Measurements from ENCODE around the gene POFUT2.

Gene POFUT2

DNA sequence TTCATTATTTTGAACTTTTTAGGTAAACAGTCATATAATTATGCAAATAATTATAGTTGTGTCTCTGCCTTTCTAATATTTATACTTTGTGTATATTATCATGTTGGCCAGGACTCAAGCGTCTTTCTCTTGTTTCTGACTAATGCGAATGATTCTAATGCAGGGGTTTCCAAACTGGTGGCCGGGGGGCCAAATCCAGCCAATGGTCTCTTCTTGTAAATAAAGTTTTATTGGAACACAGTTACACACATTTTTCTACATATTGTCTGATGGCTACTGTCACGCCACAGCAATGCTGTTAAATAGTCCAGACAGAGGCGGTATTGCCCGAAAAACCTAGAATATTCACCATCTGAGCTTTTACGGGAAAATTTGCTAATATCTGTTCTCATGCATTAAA, 8.9 kb upstream of the POFUT2 start:
- no peak for DNase-seq

DNA sequence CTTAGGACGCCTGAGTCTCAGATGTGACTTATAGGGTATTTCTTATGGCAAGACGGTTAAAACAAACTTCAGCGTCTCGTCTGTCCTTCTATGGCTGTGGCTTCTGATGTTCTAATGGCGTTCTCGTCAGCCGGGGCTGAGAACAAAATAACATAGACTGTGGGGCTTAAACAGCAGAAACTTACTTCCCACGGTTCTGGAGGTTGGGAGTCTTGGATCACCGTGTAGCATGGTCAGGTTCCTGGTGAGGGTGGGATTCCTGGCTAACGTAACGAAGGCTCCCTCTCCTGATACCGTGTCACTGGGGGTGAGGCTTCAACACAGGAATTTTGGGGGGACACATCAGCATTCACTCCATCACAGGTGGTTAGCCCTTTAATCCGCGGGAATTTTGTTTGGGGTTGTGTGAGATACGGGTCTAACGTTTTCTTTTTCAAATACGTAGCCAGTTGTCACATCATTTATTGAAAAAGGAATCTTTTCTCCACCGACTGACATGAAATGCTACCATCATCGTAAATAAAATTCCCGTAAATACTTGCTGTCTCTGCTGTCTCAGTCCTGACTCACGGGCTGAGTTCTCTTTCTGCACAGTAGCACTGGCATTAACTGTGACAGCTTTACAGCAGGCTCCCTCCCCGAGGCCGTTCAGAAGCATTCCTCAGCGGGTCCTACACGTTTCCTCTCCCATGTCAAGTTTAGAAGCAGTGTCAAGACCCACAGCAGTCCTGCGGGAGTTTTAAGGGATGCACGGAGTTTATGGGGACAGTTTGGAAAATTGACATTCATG, 8.1 kb upstream of the POFUT2 start:
- DNase-seq = no peak

DNA sequence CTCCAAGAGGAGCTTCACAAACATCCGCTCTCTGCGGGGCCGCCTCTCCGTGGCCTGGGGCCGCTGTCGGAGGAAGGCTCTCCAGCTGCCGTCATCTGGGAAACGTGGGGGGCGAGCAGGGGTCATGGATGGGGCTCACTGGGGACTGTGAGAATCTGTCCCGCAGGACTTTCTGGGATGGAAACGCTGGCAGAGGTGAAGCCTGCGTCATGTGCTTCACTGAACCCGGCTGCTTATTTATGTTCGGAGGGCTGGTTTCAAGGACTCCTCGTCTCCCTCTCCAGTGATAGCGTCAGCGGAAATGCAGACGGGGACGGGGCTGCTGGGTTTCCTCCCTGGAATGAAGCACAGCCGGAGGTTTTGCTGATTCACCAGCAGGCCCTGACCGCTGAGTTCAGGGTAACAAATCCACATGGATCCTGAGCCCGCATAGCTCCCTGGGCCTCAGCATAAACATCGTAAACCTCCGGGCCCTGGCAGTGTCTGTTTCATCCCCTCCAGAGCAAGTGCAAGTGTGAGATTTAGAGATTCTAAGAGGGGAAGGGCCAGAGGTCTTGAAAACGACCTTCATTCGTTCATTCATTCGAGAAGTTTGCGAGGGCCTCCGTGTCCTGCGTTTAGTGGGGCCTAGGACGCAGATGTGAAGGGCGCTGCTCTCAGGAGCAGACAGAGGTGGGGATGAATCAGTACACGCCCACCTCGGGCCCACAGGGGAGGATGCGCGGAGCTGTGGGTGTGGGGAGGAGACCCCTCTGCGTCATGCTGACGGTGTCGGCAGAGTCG, 7.0 kb upstream of the POFUT2 start:
- DNase-seq = no peak

DNA sequence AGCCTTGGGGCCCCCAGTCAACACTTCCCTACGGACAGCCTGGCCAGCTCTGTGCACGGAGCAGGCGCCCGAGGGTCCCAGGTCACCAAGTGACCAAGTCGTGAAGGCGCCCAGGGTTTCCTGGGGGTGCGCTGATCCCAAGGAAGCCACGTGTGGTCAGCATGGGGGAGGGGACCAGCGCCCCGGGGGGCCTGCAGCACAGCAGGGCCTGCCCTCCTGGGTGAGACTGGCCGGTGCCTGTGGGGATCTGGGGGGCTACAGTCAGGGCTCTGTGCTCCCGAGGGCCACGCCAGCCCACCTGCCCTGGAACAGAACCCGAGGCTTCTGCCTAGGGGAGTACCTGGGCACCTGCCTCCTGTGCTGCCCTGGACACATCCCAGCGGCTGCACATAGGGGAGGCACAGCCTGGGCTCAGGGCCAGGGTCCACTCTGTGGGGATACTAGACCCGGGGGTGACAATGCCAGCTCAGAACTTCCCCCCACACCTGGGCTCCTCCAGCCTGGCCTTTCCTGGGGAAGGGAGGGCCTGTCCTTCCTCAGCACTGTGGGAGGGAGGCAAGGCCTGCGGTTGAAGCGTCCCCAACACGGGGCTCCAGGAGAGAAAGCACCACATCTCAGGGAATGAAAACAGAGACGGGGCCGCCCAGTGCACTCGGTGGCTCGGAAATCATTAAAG, 6.2 kb upstream of the POFUT2 start:
- no peak for DNase-seq

DNA sequence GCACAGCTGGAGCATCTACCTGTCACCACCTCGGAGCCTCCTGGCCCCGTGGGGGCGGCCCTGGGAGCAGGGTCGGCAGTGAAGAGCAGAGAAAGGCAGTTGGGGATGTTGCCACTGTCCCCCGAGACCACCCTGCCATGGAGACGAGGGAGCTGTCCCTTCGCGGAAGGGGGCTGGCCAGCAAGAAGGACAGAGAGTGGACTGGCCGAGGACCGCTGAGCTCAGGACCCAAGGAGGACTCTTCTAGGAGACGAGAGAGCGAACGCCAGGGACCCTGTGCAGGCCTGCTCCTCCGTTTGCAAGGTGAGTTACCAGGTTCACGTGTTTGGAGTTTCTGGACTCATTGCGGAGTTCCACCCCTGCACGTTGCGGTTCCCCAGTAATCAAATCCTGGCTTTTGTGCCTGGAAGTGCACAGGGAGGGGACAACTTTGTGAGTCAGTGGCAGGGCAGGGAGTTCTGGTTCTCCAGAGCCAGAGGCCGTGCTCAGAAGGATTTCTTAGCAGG, 5.6 kb upstream of the POFUT2 start:
- DNase-seq = no peak

DNA sequence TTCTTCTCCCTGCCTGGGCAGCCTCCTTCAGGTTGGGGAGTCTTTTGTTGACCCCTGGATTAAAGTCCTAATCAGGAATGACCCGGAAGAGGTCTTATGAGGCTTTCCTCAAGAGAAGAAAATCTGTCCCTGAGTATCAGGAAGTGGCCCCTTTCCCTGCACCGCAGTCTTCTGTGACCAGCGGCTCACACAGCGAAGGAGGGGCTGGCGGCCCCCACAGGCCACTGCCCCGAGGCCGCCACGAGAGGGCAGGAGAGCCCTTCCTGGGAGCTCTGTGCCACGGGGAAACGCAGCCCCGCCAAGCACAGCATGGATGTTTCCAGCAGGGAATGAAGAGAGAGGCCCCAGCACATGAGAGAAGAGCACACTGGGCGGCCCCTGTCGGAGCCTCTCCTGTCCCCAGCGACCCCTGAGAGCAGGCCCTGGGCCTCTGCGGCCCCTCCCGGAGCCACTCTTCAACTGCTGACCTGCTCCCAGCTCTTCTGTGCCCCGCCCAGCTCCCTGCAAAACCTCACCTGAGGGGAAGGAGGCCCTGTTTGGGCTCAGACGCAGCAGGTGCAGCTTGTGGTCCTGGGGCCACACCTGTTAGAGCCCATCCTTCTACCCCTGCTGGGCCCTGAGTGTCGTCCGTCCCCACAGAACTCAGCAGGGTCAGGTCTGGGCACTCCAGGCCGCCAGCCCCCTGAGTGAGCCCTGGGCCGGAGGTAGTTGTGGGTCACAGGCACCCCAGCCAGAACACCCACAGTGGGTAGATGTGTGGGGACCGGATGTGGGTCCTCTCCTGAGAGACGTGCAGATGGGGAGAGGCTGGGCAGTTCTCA, 4.9 kb upstream of the POFUT2 start:
- peak; percentile 64 for DNase-seq

DNA sequence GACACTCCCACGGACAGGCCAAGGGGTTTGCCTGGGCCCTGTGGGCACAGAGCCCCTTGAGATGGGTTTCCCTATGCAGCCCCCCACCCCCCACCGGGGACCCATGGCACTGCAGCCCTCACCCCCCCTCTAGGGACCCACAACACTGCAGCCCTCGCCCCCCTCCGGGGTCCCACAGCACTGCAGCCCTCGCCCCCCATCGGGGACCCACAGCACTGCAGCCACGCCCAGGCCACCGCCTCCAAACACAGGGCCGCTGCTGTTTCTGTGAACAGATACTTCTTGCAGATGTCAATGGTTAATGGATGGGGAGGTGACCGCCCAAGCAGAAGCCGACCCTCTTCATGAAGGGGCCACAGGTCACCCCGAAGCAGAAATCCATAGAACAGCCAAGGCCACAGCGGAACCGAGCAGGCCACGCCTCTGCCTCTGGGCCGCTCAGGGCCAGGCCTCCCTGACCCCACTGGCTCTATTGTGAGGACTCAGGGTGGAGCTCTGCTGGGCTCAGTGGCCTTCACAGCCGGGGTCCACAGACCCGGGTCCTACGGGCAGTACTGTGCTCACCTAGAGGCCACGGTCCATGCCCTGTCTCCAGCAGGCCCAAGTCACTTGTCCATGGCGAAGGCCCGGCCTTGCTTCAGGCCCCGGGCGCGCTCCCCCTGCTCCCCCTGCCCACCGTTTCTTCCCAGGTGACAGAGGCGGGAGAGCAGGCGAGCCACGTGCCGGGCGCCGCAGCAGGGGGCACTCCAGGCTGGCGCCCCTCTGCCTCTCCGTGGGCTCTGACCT, 4.1 kb upstream of the POFUT2 start:
- no peak for DNase-seq

DNA sequence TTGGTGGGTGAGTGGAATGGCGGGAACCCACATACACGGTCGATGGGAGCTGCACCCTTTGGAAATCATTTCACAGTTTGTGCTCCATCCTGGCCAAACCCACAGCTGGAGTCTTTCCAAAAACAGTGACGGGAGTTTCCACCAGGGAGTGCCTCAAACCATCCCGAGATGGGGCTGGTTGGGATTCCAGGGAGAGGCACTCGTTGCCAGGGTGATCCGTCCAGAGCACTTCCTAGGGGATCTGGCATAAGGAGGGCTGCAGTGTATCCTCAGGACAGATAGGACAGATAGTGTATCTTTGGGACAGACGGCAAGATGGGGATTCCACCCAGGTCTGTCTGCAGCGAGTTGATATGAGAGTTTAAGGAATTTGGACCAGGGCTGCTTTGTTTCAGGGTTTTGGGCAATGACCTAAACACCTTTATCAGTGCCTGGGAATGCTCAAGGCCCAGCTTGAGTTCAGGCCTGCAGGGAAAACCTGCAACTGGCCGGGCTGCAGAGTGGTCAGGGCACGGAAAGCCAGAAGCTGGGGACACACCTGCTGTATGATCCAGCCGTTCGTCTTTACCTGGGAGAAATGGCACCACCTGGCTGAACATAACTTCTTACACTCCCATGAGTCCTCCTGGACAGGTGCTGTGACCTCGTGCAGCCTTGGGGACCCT, 3.4 kb upstream of the POFUT2 start:
- DNase-seq = no peak

DNA sequence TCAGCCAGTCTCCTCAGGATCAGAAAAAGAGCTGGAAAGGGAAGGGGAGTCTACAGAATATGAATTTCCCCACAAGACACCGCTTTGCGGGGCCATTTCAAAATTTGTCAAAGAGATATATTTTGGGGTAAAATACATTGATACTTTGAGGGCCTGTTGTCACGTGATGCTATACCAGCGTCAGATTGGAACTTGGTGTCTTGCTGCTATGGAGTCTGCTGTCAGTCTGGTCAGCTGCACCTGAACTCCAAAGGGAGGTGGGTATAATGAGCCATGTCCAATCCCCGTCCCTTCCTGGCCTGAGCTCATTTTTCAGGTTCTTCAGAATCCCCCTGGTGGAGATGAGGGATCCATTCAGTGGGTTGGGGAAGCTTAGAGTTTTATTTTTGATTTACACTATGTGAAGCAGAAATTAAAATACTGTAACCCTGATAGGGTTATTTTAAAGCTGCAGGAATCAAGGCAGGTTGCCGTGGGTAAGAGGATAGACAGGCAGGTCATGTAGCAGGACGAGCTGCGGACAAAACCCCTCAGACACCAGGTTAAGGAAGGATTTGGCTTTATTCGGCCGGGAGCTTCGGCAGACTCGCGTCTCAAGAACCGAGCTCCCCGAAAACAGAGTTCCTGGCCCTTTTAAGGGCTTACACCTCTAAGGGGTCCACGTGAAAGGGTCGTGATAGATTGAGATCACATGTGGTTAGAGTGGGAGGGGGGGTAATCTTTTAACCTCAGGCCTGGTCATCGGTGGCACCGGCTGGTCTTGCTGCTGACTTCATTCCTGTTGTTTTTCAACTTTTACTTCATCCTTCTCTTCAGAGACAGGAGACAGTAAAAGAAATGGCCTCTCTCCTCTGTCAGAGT, 2.2 kb upstream of the POFUT2 start:
- DNase-seq = no peak

DNA sequence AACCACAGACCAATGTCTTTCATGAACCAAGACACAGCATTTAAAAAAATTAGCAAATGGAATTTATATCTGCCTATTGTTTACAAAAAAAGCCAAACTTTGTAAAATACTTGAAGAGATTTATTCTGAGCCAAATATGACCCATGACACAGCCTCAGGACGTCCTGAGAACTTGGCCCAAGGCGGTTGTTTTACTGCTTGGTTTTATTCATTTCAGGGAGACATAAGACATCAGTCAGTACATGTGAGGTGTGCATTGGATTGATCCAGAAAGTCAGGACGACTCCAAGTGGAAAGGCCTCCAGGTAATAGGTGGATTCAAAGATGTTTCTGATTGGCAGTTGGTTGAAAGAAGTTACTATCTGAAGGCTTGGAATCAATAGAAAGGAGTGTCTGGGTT, 1.4 kb upstream of the POFUT2 start:
- no peak for DNase-seq

DNA sequence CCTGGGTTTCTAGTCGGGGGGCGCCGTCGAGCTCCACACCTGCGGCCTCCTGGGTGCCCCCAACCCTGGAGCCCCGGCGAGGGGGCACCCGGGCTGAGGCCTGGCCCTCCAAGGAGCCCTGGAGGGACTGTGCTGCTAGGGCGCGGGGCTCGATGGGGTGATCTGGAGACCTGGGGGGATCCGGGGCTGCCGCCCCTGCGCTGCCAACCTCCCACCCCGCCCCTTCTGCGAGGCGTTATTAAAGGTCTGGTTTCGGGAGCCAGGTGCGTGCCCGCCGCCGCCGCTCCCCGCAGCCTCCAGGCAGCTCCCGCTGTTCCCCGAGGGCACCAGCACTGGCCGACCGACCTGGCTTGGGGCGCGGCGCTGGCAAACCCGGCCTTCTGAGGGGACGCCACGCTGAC, 746 bp upstream of the POFUT2 start:
- no peak for DNase-seq

DNA sequence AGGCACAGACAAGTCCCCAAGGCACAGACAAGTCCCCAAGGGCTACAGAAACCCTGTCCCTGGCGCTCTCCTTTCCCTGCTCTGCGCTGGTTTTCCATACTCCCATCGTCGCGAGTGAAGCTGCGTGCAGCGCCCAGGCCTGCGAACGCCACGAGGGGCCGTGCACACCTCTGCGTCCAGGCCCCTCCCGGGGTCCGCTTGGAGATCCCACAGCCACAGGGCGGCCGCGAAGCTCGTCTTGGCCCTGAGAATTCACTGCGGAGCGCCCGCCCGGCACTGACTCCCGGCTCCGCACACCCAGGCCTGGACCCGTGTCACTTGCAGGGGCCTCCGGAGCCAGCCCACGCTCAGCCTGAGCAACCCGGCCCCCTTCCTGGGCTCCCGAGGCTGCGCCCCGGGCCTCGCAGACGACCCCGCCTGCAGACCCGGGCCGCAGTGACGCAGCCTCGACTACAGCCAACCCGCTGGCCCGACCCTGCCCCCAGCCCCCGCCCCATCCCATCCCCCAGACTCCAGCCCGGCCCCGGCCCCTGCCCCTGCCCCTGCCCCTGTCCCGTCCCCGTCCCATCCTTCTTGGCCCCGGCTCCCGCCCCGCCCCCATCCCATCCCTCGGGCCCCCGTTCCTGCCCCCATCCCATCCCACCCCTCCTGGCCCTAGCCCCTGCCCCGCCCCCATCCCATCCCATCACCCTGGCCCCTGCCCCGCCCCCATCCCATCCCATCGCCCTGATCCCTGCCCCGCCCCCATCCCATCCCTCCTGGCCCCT, 841 bp downstream of the POFUT2 start:
- DNase-seq = no peak

DNA sequence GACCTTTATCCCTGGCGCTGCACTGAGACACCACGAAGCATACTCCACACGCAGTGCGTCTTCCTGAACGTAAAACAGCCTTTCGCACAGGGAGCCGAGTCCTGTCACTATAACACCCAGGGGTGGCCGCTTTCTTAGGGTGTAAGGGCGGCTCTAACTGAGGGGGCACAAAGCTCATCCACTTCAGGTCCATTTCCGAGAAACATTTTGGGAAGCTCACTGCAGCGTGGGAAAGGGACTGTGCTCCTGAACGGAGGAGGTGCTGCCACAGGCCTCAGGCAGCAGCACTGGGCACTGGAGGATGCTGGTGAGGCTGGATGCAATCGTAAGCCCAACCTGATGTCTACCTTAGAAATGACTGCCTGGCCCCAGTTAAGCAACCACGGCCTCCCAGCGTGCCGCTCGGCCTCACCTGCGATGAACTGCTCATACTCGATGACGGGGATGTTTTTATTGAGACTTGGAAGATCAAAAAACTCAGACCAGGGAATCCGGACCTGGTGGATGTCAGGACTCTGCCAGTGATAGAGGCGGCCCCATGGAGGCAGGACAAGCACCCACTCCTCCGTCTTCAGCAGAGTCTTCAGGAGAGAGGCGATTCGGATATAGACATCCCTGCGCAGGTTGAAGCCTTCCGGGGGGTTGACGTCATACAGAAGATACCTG, 2.3 kb downstream of the POFUT2 start:
- no peak for DNase-seq

DNA sequence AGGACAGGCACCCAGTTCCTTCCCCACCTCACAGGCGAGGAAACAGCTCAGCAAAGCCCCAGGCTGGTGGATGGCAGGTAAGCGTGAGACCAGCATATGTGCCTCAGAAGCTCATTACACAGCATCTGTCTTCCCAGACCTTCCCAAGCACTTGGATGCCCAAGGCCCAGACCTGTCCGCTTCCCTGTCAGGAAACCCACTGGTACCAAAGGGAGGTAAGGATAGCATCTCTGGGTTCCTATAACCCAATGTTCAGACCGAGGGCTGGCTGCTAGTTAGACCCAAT, 3.3 kb downstream of the POFUT2 start:
- DNase-seq = no peak

DNA sequence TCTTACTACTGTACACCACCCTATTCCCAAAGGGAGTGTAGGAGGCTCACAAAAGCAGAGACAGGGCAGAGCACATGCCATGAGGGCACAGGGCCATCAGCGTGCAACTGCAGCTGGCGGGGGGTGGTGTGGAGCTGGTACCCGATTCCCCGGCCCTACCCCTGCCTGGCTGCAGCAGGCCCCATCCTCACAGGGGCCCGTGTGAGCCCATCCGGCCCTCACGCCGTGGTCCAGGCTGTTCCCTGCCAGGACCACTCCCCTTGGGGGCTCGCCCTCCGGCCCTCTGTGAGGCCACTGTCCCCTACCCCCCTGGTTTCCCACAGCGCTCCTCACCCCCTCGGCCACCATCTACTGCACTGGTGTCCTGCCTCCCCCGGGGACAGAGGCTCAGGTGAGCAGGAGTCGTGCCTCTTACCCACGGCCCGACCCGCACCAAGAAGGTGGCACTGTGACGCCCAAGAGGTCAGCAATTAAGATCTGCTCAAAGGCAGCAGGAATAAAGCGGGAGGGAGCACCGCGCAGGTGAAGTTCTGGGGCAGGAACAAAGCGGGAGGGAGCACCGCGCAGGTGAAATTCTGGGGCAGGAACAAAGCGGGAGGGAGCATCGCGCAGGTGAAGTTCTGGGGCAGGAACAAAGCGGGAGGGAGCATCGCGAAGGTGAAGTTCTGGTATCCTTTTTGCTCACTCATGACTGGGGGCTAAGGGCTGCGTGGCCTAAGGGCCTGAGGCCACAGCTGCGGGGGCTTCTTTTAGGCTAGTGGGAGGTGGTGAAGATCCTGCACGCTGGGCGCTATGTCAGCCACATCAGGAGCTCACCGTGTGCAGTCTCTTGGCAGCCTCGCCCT, 3.9 kb downstream of the POFUT2 start:
- DNase-seq = no peak

DNA sequence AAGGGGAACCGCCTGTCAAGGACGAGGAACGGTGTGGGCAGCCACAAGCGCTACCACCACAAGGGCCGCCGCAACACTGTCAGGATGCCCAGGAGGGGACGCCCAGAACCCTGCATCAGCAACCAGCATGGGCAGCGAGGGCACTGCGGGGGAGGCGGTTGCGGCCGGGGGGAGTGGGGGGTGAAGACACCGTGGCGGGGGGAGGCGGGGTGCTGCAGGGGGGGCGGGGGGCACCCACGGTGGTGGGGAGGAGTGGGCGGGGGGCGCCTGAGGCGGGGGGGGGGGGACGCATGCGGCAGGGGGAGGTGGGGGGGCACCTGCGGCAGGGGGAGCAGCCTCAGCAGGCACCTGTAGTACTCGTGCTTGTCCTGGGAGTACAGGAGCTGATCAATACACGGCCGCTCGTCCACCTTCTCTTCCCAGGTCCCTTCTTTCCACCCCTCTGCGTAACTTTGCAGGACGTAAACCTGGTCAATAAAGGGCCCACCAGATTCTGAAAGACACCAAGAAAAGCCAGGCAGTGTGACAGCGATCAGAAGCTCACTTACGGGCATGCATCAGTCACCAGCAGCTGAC, 4.6 kb downstream of the POFUT2 start:
- DNase-seq = no peak

DNA sequence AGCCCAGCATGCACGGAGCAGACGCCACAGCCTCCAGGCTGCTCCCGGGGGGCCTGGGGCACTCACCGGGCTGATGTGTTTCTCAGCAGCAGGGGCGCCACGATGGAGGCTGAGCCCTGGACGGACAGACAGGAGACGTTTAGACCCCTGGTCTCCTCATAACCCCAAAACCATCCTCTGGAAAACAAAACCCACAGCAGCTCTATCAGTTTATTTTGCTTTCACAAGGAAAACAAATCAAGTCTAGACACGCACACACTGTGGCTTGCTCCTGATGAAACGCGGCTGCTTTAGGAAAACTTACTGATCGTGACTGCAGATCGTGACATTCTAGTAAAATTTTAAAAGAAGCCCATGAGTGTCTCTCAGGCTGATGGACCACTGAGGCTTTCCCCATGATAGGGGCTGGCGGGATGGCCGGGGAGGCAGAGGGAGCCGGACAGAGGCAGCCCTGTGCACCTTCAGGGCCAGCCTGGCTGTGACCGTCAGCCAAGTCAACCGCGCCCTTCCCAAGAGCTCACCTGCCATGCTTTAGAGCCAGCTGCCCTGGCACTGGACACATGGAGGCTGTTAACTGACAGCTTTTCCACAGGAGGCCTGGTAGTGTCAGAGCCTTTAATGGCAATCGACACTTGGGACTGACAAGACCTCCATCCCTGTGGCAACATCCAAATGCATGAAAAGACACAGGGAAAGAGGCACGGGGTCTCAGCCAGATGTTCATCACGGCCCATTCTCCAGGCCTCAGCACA, 5.2 kb downstream of the POFUT2 start:
- DNase-seq = no peak
